GM18951 (cell line): ENCODE results near the gene CDH23.

Experiments used
- POLR2A ChIP-seq: IDR thresholded peaks from 4 replicates; pipeline ENCODE4 v1.6.1; 2011; ENCODE audit warnings: mild to moderate bottlenecking; ENCODE audit not compliant: insufficient read length, insufficient read depth; ENCODE audit errors: extremely low read depth
- in situ Hi-C: fragments of 300-500 bp; cut with MboI; formaldehyde crosslinking; loops from one replicate; pipeline ENCODE4 v1.12.0; 2022; ENCODE audit warnings: low sequenced_read_pairs, mixed read lengths, inconsistent platforms; ENCODE audit not compliant: unreplicated experiment

Gene CDH23

DNA sequence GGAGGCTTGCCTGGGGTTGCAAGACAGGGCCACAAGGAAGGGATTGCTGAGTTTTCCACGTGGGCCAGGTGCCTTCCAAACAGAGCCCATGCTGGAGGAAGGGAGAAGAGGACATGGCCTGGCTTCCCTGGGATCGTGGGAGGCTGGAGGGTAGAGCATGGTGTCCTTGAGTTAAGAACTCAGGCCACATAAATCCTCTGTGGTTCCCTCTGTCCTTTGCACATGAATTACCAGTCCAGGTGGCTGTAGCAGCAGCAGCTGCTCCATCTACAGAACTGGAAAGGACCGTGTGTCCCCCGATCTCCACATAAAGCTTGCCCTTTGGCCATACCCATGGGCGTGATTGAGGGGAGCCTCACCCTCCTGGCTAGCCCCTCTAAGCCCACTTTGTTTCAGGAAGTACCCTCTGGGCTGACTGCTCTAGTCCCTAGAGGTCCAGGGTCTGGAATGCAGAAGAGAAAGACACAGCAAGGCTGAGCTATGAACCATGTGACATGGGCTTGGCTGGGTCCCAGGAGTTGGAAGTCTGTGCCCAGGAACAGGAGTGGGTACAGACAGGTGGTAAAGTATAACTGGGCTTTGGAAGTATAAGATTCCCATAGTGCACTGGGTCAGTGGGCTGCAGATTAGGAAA, 237.9 kb downstream of the CDH23 start:
- in situ Hi-C loops: no loop called here
- no peak for TF ChIP-seq POLR2A

DNA sequence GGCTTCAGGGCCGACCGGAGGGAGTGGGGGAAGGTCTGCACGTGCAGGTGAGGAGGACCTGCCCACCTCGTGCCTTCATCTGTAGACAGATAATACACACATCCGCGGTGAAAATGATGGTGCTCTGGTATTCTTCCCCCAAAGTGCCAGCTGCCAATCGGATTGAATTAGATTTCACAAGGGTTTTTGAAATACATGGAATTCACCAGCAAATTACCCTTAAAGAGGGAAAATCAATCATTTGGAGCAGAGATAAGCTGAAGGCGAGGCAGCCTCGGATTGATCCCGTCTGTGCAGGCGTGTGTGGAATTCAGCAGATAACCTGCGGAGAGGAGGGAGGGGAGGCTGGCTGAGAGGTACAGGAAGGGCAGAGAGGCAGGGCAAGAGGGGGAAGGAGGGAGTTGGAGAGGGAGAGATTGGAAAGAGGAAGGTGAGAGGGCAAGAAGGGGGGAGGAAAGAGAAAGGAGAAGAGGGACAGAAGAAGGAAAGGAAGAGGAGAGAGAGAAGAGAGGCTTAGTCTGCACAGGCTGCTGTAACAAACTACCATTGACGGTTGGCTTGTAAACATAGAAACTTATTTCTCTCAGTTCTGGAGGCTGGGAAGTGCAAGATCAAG, 238.6 kb downstream of the CDH23 start:
- no peak for TF ChIP-seq POLR2A
- in situ Hi-C loops: no loop called here

DNA sequence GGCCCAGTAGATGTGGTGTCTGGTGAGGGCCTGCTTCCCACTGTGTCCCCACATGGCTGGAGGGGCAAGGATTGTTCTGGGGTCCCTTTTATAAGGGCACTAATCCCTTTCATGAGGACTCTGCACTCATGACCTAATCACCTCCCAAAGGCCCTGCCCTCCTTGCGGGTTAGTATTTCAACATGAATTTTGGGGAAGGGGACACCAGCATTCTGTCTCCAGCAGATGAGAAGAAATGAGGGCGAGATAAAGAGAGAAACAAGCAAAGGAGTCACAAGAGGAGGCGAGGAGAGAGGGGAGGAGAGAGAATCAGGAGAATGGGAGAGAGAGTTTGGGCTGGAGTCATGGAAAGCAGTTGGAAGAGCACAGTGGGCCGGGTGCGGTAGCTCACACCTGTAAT, 239.1 kb downstream of the CDH23 start:
- TF ChIP-seq POLR2A: no peak
- in situ Hi-C loops: no loop called here

DNA sequence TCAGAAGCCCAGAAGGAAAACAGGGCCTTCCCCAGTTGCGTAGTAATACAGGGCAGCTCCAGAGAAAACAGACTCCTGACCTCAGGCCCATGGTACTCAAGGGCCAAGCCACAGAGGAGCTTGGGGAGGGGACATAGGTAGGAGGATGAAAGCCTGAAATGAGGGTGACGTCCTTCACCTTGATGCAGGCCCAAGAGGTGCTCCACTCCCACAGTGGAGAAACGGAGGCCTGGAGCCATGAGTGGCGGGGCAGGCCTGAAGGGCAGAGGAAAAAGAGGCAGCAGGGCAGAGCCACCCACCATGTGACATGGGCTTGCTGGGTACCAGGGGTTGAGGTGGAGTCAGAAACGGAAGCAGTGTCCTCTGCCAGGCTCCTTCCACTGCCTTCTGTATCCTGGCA, 239.9 kb downstream of the CDH23 start:
- TF ChIP-seq POLR2A: no peak
- in situ Hi-C loops: no loop called here

DNA sequence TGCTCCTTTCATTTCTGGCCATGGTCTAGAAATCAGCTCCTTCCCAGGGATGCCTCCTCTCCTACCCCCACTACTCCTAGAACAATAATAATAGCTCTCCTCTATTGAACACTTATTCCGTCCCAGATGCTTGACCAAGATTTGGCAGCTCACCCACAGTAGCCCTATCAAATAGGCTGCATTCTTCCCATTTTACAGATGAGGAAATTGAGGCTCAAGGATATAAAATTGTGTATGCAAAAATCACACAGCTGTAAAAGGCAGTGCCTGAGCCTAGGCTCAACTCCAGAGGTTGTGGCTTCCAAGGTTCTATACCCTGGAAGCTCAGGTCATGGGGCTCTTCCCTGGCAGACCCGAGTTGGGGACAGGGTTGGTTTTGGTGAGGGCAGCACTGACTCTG, 240.6 kb downstream of the CDH23 start:
- in situ Hi-C loops: no loop called here
- TF ChIP-seq POLR2A: no peak

DNA sequence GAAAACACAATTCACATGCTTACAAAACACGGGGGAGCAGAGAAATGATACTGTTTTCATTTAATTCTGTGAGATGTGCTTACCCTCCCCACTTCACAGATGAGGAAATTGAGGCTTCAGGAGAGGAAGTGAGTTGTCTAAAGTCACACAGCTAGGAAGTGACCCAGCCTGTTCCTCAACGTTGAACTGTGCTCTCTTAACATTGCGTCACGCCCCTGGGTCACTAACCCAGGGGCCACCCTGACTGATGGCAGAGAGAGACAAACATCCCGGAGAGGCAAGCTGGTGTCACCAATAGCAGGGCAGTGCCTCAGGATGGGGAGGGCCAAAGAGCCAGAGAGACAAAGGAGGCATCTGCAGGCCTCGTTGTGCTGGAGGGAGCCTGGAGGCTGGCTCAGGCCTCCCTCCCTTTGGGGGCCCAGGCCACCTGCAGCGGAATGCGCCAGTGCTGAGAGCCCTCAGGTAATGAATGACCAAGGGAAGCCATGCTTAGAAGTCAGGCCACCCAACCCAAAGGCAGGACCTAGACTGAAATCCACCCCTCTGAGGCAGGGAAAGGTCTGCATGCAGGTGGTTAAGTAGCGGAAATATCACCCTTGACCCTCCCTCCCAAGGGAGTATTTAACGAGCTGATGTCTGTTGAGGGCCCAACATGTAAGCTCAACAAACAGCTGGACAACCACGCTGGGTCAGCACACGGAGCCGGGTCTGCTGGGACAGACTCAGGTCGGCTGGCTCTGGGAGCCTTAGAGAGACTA, 241.5 kb downstream of the CDH23 start:
- TF ChIP-seq POLR2A: no peak
- in situ Hi-C loops: no loop called here

DNA sequence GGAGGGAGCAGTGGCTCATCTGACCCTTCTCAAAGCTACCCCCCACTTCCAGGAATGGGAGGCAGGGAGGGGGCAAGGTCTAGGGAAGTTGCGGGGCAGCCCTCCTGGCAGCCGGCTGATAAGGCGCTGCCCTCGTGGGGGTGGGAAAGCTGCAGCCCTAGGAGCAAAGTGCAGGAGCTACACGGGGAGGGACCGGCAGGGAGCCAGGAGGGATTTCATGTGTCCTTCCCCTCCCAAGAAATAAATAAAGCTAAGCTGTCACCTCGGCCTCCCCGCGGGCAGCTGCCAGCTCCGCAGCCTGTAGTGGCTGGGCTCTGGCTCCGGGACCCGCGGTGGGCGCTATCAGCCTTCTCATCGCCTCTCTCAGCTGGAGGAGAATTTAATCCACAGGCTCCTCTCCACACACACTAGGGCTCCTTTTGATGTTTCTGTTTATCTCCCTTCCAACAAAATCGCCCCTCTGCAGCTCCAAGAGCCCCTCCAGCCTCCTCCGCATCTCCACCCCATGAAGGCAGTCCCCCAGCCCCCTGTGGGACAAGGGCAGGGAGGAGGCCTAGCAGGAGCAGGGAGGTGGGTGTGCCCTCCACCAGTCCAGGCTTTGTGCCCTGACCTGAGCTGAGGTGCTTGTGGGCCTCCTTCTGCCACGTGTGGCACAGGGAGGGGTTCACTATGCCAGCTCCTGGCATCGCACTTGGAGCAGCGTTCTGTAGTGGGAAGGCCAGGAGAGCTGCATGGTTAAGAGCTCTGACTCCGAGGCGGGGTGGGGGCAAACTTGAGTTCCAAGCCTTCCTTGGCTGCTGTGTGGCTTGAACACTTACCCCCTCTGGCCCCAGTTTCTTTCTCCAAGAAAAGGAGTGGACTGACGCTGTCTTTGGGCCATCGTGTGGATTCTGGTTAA, 242.4 kb downstream of the CDH23 start:
- in situ Hi-C loops: no loop called here
- no peak for TF ChIP-seq POLR2A

DNA sequence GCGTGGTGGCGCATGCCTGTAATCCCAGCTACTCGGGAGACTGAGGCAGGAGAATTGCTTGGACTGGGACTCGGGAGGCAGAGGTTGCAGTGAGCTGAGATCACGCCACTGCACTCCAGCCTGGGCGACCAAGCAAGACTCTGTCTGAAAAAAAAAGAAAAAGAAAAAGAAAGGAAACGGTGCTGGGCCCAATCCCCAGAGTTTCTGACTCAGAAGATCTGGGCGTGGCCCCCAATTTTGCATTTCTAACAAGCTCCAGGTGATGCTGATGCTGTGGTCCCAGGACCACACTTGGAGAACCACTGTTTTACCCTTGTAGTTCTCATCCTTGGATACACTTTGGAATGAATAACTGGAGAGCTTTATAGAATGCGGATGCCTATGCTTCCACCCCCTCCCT, 243.9 kb downstream of the CDH23 start:
- in situ Hi-C loops: no loop called here

DNA sequence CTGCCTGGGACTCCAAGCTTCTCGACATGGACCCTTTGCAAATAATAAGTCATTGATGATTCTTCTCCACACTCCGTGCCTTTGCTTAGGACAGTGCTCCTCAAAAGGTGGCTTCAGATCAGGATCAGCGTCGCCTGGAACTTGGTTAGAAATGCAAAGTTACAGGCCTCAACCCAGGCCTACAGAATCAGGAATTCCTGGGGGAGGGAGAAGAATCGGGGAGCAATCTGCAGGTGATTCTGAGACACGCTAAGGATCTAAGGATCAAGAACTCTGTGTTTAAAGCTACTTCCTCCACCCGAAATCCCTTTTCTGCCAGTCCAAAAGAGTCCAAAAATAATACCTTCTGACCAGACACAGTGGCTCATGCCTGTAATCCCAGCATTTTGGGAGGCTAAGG, 244.7 kb downstream of the CDH23 start:
- in situ Hi-C loops: no loop called here
- TF ChIP-seq POLR2A: no peak

More for the DNA sequence above, 243.9 kb downstream of the CDH23 start:
- no peak for TF ChIP-seq POLR2A

DNA sequence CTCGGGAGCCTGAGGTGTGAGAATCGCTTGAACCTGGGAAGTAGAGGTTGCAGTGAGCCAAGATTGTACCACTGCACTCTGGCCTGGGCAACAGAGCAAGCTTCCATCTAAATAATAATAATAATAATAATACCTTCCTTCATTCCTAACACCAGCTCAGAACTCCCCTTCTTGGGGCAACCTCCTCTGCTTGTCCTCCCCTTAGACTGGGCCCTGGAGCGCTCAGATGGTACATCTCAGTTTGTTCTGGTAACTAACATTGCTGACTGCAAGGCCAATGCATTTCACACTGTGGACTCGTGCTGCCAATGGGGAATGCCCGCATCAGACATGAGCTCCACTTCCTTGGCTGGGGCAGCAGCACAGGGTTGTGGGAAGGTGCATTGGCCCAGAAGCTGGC, 245.3 kb downstream of the CDH23 start:
- in situ Hi-C loops: no loop called here
- TF ChIP-seq POLR2A: no peak

DNA sequence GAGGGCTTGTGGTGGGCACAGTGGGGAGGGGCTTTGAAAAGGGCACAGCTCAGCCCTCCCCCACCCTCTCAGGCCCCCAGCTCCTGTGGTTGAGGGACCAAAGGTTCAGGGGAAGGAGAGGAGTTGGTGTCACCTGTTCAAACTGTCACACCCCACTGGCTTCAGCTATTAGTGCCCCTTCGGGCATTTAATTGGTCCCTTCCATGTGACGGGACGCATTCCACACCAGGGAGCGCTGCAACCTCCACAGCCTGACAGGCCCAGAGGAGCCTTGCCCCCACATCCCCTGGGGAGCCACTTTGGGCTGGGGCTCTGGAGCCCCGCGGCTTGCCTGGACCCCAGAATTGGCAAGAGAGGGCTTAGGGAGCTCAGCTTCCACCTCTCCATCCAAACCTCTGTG, 247.2 kb downstream of the CDH23 start:
- in situ Hi-C loops: no loop called here

DNA sequence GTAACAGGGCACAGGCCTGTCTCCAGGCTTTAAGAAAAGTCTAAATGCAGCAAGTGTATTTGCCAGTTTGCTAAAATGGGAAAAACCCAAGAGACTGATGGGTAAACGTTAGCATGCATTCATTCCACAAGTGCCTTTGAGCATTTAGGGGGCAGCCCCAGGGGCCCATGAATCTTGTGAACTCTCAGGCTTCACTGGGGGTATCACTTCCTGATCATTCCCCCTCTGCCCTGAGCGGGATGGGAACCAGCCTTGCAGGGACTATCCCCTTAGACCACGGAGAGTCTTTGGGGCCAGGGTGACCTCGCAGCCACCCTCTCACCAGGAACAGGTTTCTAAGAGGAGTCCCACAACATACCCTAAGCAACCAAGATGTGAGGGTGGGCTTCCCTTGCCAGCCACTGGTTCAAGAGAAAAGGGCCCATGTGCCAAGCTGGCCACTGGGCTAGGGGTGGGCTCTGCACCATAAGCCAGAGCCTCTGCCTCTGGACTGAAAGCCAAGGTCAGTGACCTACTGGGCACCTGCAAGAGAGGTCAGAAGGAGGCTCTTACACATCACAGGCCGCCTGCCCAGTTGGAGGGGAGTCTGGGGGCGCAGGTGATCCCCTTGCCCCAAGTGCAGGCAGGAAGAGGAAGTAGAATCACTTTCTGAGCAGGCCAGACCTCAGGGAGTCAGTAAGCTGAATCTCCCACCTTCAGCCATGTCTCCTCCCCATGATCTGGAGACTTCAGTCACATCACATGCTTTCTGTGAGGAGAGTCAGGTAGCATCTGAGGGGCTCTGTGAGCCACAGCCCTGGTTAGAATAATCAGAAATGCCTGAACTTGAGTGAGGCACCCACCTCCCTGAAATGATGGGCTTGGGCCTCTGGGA, 247.8 kb downstream of the CDH23 start:
- no peak for TF ChIP-seq POLR2A
- in situ Hi-C loops: no loop called here

More for the DNA sequence above, 247.2 kb downstream of the CDH23 start:
- TF ChIP-seq POLR2A: no peak
